GM08714 (cell line): ENCODE data around the gene MTSS2.

ENCODE experiments used
- H3K4me3 ChIP-seq: fragments of 200-500 bp; sonication (Bioruptor generic); 2 replicates; pipeline ENCODE4 v1.5.1; 2014; ENCODE audit warnings: mild to moderate bottlenecking, low read length, inconsistent platforms
- ZNF274 ChIP-seq: IDR thresholded peaks from 2 replicates; pipeline ENCODE4 v1.6.1; 2012; ENCODE audit warnings: mild to moderate bottlenecking, low read depth, low read length

MTSS2 gene, protein sequence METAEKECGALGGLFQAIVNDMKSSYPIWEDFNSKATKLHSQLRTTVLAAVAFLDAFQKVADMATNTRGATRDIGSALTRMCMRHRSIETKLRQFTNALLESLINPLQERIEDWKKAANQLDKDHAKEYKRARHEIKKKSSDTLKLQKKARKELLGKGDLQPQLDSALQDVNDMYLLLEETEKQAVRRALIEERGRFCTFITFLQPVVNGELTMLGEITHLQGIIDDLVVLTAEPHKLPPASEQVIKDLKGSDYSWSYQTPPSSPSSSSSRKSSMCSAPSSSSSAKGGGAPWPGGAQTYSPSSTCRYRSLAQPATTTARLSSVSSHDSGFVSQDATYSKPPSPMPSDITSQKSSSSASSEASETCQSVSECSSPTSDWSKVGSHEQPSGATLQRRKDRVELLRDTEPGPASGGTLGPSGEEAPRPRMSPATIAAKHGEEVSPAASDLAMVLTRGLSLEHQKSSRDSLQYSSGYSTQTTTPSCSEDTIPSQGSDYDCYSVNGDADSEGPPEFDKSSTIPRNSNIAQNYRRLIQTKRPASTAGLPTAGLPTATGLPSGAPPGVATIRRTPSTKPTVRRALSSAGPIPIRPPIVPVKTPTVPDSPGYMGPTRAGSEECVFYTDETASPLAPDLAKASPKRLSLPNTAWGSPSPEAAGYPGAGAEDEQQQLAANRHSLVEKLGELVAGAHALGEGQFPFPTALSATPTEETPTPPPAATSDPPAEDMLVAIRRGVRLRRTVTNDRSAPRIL

DNA sequence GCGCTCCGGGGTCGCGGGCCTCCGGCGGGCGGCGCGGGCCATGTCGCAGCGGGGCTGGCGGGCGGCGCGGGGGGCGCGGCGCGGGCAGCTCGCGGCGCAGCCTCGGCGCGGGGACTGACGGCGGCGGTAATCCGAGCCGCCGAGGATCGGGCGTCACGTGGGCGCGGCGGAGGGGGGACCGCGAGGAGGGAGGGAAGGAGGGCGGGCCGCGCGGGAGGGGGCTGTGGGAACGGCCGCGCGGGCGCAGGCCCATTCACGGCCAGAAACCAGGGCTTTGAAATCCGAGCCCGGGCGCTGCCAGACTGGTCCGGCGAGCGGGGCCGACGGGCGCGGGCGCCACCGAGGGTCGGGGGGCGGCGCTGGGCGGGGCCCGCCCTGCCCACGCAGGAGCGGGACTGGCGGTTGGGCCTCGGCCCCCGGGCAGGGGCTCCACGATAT, at the start of gene MTSS2:
MTSS2 (minus strand) TSS at position 116 of the 438 bp plus-strand sequence. CDS start 262 bp downstream, outside the sequence.
- H3K4me3 ChIP-seq = peak within 1 kb of the TSS; percentile 35; the same call in 1 of the 2 replicates
- no peak for TF ChIP-seq ZNF274

DNA sequence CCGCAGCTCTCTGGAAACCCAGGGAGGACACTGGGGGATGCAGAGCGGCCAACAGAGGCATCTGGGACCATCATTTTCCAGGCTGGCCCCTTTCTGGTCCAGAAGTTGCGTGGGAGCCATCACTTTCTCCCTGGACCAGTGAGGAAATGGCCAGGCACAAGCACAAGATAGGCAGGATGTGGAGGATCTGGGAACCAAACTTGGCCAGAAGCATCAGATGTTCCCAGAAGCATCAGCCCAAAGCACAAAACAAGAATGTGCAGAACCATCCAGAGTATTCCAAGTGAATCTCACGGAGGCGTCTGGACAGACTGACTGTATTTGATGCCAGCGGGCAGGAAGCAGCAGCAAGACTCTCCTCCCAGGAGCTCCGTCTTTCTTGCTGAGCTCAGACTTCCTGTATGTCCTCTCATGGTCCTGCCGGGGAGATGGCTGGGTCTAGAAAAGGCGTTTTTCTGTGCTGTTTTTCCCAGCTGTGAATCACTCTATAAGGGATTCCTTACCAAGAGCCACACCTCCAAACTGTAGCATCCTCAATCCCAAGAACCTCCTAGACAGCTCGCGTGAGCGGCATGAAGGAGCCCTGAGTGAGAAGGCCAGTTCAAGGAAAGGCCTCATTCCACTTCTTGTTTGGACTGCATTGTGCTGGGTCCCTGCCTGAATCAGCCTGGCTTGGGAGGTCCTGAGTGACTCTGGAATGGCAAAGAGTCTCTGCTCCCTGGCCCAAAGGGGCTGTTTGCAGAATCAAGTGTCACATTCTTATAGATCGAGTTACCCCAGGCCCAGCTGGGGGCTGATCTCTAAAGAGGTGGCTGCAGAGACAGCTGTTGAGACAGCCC, 49.5 kb upstream of the MTSS2 start:
- no peak overlapping the region for H3K4me3 ChIP-seq
- TF ChIP-seq ZNF274 = no peak

DNA sequence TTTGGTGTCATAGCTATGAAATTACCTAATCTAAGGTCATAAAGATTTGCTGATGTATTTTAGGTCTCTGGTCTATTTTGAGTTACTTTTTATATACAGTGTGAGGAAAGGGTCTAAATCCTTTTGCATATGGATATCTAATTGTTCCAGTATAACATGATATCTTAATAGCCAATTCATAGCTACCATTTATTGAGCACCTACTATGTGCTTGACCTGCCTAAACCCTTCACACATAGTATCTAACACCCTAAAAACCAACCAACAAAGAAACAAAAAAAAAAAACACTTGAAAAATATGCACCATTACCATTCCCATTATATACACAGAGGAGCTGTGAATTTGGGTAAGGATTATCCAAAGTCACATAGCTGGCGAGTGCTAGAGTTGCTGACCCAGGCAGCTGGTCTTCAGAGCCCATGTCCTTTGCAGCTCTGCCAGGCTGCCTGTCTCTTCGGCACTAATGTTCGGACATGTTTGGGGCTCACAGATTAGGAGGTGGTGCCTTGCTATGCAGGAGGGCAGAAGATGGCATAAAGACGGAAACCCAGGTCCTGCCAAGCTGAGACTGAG, 48.8 kb upstream of the MTSS2 start:
- no peak overlapping the region for H3K4me3 ChIP-seq
- TF ChIP-seq ZNF274 = no peak

DNA sequence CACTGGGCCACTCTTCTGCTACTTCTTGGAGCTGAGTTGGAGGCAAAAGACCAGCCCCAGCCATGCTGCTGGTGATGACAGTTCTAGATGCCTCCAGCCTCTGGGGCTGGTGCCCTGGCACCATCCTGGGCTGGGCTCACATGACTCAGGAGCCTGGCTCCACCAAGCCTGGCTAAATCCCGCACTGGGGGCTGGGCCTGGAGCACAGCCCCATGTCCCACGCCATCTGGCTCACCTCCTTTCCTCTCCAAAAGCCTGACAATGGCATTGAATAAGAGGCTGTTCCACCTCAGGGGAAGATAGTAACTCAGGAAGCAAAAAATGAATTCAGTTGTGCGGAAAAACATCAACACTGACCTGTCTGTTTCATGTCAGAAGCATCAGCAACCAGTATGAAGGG, 45.1 kb upstream of the MTSS2 start:
- TF ChIP-seq ZNF274 = no peak

DNA sequence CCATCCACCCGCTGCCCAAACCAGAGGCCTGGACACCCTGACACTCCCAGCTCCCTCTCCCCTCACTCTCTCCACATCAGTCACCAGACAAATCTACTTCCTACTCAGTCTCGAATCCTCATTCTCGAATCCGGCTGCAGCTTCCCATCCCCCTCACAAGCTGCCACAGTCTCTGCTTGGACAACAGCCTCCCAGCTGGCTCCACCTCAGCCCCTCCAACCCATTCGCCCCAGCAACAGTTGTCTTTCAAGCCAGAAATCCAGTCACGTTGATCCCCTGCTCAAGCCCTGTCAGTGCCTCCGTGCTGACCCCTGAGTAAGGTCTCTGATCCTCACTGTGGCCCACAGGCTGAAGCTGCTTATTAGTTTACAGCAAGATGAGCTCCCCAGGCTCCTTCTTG, 44.2 kb upstream of the MTSS2 start:
- TF ChIP-seq ZNF274 = no peak
- H3K4me3 ChIP-seq = no peak overlapping the region

More for the DNA sequence above, 45.1 kb upstream of the MTSS2 start:
- no peak overlapping the region for H3K4me3 ChIP-seq

DNA sequence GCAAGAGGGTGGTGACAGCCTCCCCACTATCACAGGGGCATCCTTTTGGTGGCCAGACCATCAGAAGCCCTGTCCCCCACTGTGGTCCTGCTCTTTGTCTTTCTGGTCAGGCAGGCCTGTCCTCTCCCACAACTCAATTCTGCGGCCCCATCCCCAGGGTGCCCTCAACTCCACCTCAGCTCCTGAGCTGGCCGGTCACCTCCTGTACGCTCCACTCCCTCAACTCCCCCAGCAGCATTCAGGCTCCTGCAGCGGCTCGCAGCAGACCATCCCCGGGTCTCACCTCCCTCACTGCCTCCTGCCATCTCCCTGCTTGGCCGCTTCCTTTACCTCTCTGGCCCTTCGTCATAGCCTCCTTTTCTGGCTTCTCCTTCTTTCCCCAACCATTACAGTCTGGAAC, 43.4 kb upstream of the MTSS2 start:
- TF ChIP-seq ZNF274 = no peak
- H3K4me3 ChIP-seq = no peak overlapping the region

DNA sequence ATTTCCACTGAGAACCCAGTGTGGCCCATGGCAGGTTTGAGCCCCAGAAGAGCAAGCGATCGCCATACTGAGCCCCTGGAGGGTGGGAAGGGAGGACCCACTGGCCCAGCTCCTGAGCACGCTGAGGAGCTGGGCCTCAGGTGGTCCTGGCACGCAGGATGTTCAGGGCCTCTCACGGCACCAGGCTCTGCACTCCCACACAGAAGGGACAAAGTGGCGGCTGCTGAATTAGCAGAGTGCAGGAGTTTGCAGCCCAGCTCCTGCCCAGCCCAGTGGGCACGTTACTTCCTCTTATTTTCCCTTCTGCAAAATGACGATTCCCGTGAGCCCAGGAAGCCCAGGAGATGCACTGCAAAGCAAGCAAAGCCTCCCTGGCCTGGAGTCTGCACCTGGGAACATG, 42.3 kb upstream of the MTSS2 start:
- TF ChIP-seq ZNF274 = no peak
- H3K4me3 ChIP-seq = no peak overlapping the region

DNA sequence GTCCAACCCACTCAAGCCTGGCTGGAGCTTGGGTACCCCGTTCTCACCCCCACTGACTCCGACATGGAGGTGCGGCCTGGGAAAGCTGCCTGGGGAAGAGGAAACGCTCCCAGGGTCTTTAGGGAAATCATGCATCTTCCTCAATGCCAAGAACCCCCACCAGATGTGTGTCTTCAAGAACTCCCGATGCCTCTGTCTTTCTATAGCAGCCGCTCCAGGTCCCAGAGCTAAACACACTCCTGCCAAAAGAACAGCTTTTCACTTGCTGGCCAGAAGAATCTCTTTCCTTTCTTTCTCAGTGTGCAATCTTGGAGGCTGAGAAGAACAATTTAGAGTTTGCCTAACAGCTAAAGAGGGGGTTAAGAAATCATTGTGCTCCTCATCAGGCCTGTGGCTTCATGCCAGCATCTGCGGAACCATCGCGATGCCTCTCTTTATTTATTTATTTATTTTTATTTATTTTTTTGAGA, 41.1 kb upstream of the MTSS2 start:
- no peak overlapping the region for H3K4me3 ChIP-seq
- TF ChIP-seq ZNF274 = no peak

DNA sequence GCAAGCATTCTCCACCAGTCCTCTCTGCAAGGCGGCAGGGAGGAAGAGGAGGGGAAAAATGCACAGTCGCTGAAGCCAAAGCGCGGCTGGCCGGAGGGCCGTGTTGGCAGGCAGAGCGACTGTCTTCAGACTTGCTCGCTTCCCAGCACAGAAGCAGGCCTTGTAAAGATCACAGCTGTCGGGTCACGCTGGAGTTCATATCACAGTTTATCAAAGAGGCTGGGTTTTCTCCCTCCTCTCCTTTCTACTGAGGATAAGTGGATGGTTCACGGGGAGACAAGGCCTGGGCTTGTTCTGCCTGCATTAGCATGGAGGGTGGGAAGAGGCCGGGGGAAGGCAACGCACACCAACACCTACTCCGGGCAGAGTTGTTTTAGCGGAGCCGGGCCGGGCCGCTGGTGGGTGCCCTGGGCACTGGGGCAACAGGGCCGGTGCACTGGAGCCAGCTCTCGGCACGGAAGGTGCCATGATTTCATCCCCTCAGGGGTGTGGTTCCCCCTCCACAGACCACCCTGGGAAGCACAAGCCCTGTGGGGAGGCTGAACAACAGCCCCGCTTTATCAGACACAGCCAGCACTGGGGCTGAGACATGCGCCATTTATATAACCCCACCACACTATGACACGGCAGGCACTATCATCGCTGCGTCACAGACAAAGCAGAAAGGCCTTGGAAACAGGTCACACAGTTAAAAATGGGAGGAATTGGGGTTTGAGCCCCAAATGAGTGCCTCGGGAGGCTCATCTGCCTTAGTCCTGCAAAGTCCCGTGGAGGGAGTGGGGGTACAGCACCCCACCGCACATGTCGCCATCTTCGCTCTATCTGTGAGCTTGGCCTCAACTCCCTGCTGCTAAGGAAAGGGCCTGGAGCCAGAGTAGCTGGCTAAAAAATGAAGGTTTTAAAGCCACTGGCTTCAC, 40.3 kb upstream of the MTSS2 start:
- TF ChIP-seq ZNF274 = no peak
- H3K4me3 ChIP-seq = no peak overlapping the region

DNA sequence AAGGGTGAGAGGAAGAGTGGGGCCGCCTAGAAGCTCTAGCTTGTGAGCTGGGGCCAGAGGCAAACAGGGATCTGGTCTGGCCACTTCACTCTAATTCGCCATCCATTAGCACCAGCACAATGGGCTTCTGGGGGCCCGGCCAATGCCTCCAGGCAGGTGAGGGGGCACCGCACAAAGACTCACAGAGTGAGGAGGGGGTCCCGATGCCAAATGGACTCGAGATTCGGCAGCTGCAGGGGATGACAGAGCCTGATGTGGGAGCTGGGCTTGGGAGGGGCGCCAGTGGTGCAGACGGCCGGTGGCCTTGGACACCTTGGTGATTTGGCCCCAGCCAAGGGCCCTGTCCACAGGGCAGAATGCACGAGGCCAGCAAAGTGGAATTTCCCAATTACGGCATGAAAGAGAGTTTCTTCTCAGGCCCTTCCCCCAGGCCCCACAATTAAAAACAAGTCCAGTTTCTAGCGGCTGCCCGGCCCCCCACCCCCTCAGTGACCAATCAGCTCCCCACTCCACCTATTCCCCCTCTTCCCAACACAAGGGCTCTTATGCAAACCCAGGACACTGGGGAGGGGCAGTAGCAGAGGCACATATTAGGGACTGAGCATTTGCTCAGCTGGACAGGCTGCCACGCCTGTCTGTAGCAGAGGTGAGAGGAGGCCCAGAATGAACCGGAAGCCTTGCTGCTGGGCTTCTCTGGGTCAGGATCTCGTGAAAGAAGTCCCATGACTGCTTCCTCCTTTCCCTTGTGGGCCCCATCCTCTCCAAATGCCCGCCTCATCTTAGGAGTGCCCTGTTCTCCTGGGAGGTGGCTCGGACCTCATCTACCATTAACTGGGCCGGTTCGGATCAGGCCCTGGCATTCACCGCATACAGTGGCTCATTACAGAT, 39.4 kb upstream of the MTSS2 start:
- H3K4me3 ChIP-seq = no peak overlapping the region
- no peak for TF ChIP-seq ZNF274

DNA sequence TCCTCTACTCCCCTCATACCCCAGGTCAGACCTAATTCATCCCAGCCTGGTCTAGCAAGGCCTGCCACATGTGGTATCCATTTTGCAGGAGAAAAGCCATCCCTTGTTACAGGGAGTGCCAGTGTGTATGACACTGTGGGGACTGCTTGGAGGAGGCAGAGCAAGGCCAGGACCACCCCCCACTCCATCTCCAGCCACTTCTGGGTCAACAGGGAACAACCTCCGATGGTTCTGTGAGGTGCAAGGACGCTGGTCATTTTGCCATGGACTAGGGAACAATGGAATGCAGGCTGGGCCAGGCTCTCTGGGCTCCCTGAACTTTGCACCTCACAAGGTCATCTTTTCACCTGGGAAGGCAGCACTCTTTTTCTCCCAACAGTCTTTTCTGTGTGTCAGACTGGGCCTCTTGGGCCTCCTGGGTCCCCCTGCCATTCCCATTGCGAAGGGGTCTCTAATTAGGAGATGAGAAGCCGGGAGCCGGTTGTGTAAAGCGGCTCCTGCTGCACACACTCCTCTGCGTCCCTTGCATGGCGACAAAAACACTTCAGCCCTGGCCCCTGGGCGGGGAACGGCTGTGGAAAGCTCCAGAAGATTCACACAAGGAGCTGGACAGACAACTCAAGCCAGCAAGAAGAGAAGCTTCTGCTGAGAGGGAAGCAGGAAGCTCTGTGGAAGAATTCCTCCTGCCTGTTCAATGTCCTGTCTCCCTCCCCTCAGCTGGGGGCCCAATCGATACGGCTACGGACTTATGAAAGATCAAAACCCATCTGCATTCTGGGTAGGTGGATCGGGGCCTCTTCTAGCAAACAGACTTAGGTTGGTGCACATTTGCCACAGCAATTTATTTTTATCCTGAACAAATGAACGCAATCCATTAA, 38.5 kb upstream of the MTSS2 start:
- H3K4me3 ChIP-seq = no peak overlapping the region
- TF ChIP-seq ZNF274 = no peak
